HG03565 (cell line): Measurements from ENCODE around the gene SNX12.
"Not testable (repeated sequence)": the region's sequence is repeated elsewhere in the genome, so short reads cannot be mapped to it uniquely, and the experiment has no call there.

Experiments used
- ATAC-seq: cut with Tn5 transposase; IDR thresholded peaks from one replicate; pipeline ENCODE4 v1.9.1; 2021; ENCODE audit warnings: mild to moderate bottlenecking, moderate library complexity; ENCODE audit not compliant: unreplicated experiment

Gene SNX12

GRCh38 chrX:71095033-71095432 lies 26.9 kb upstream of the SNX12 start:
- ATAC-seq: no peak

GRCh38 chrX:71091263-71091662 lies 23.1 kb upstream of the SNX12 start:
- ATAC-seq: no peak

- no peak for ATAC-seq
Observed at GRCh38 chrX:71085900-71086299, 17.8 kb upstream of the SNX12 start.

GRCh38 chrX:71082822-71083221 lies 14.7 kb upstream of the SNX12 start:
- no peak for ATAC-seq

DNA sequence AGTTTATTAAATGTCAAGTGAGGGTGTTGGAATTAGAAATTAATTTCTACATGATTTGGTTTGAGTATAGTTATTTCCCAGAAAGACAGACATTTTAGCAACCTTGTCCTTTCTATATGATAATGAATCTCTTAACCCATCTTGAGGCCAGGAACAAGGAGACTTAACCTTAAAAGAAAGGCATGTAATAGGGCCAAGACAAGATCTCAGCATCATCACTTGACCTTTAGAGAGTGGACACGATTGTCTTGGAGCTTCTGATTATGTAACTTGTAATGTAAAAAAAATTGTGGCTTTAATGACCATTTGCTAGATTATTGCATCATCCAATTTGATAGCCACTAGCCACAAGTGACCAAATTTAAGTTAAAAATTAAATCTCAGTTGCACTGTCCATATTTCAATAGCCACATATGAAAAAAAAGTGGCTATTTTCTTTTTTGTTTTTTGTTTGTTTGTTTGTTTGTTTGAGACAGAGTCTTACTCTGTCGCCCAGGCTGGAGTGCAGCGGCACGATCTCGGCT lies 14.1 kb upstream of the SNX12 start:
- no peak for ATAC-seq

DNA sequence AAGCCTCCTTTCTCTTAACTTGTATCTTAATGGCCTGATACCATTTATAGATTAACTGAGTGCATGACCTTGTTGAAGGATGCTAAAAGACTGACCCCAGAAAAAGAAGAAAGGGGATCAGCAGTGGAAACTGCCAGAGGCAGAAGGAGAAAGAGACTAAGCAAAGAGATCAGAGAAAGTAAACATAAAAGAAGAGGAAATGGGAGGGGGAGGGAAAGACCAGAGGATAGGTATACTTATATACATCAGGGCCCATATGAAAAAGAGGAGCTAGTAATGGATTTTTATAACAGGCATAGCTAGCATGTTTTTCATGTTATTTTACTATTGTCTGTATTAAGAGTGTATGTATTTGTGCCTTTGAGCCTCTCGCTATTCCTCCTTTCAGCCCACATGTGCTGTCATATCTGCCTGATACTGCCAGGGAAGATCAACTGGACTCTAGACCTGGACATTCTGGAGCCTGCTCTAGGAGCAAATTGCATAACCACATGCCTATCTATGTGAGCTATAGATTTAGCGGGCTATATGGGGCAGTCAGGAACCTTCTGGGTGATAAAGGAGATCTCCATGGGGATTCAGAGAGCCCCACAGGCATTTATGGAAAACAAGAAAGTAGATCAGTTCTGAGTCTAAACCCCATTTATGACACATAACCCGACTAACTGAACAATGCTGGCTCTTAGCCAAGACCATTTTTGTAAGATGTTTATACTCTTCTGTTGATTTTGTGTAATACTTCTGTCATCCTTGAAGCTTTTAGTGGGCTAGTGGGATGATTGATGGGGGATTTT lies 13.4 kb upstream of the SNX12 start:
- no peak for ATAC-seq

GRCh38 chrX:71070531-71070930 lies 2.4 kb upstream of the SNX12 start:
- ATAC-seq: no peak

- peak; percentile 2 for ATAC-seq
Observed at GRCh38 chrX:71067712-71068043, 456 bp downstream of the SNX12 start.

GRCh38 chrX:71067089-71067488 lies 1.0 kb downstream of the SNX12 start:
- no peak for ATAC-seq

- no peak for ATAC-seq
Observed at GRCh38 chrX:71060127-71060526, 8.0 kb downstream of the SNX12 start.

- ATAC-seq: no peak
Observed at GRCh38 chrX:71057848-71058530, 10.1 kb downstream of the SNX12 start.

- ATAC-seq: no peak
Observed at GRCh38 chrX:71056867-71057266, 11.3 kb downstream of the SNX12 start.

DNA sequence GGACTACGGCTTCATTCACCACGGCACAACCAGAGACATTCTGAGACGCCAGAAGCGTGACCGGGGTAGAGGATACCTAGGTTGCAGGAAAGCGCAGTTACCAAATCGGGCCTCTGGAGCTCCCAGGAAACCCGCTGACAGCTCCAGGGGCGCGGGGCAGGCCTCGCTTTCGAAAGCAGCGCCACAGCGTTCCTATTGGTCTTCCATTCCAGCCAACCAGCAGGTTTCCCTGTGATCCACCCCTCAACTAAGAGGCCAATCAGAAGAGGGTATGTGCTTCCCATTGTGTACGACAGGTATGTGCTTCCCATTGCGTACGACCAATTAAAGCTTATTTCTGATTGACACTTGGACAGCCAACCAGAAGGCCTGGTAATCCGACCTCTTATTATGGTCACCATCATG lies 14.9 kb downstream of the SNX12 start:
- peak; percentile 81 for ATAC-seq

DNA sequence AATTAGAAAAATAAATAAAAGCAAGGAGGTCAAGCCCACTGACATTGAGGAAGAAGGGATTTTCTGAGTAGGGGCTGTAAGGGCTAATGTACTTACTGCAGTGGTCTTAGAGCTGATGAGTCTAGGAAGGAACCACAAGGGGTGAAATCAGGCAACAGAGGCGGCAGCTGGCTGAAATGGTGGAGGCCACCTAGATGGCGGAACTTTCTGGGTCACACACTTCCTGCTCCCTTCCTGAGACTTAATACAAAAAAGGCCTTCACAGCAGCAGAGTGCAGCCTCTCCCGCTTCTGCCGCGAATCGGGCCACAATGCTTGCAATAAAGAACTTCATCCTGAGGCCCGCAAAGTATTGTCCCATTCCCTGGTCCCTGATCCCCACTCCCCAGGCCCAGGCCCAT lies 15.4 kb downstream of the SNX12 start:
- no peak for ATAC-seq

GRCh38 chrX:71047891-71048290 lies 20.2 kb downstream of the SNX12 start:
- ATAC-seq: not testable (repeated sequence)

GRCh38 chrX:71017396-71017939 lies 50.7 kb downstream of the SNX12 start:
- ATAC-seq: no peak
